Suprapubic skin (tissue), 4 donors: Measurements from ENCODE around the gene FCMR.

ENCODE experiments used
- EP300 ChIP-seq: sonication (generic); formaldehyde crosslinking; IDR thresholded peaks from one replicate; pipeline ENCODE4 v1.6.1; 2017; ENCODE audit warnings: antibody characterized with exemption
- POLR2A ChIP-seq, 2 donors: fragments of 450-650 bp; IDR thresholded peaks; one replicate each; pipeline ENCODE4 v1.6.1; 2017; ENCODE audit warnings: antibody characterized with exemption in 2 of 2, mild to moderate bottlenecking in 2 of 2, moderate library complexity in 2 of 2
- POLR2AphosphoS5 ChIP-seq, 3 donors: sonication (generic); formaldehyde crosslinking; IDR thresholded peaks; one replicate each; pipeline ENCODE4 v1.6.1; 2017; ENCODE audit warnings: antibody characterized with exemption in 3 of 3
- TF ChIP-seq, protein P1 (sequence below), 2 donors: fragments of 200-600 bp in 1 of 2; fragments of 450-650 bp in 1 of 2; sonication (generic) in 1 of 2; IDR thresholded peaks; one replicate each; pipeline ENCODE4 v1.5.1; 2016 to 2019; ENCODE audit warnings: antibody characterized with exemption in 2 of 2, mild to moderate bottlenecking in 1 of 2, moderate library complexity in 1 of 2

DNA sequence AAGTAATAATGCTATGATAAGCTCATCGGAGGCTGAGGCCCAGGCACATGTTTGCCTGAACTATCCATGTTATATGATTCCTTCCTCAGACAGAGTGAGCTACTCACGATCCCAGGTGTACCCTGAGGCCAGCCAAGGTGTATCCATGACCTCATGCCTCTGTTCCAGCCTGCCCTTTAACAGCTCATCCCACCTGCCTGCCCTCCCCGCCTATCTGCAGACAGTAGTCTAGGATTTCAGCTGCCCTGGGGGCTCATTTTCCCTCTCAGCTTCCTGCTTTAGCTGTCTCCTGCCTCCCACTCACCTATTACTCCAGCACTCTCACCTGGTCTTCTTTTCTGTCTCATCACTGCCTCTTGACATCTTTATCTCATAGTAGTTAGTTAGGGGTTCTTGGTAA is 26.4 kb downstream of the FCMR start:
- TF ChIP-seq POLR2A (IDR thresholded peaks at IDR 0.05) (no peak), EP300 (no peak), POLR2AphosphoS5 (IDR thresholded peaks at IDR 0.05) (no peak)
- TF ChIP-seq, protein P1, sequence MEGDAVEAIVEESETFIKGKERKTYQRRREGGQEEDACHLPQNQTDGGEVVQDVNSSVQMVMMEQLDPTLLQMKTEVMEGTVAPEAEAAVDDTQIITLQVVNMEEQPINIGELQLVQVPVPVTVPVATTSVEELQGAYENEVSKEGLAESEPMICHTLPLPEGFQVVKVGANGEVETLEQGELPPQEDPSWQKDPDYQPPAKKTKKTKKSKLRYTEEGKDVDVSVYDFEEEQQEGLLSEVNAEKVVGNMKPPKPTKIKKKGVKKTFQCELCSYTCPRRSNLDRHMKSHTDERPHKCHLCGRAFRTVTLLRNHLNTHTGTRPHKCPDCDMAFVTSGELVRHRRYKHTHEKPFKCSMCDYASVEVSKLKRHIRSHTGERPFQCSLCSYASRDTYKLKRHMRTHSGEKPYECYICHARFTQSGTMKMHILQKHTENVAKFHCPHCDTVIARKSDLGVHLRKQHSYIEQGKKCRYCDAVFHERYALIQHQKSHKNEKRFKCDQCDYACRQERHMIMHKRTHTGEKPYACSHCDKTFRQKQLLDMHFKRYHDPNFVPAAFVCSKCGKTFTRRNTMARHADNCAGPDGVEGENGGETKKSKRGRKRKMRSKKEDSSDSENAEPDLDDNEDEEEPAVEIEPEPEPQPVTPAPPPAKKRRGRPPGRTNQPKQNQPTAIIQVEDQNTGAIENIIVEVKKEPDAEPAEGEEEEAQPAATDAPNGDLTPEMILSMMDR (IDR thresholded peaks at IDR 0.05): no peak
